Nephron (organoid): Measurements from ENCODE around the gene SLC24A4.

ENCODE experiments used
- H3K27ac Mint-ChIP-seq, 3 experiments: 2 replicates each; pipeline ENCODE4 v1.8.0; 2020; ENCODE audit warnings: mixed read lengths in 3 of 3, mild to moderate bottlenecking in 2 of 3, moderate library complexity in 1 of 3
- H3K27me3 Mint-ChIP-seq: 2 replicates; pipeline ENCODE4 v1.8.0; 2021; ENCODE audit warnings: low read depth, mild to moderate bottlenecking, moderate library complexity, mixed read lengths
- H3K36me3 Mint-ChIP-seq: 2 replicates; pipeline ENCODE4 v1.8.0; 2020; ENCODE audit warnings: low read depth, mixed read lengths
- H3K4me1 Mint-ChIP-seq: 2 replicates; pipeline ENCODE4 v1.8.0; 2020; ENCODE audit warnings: mixed read lengths
- H3K4me3 Mint-ChIP-seq, 3 experiments: 2 replicates each; pipeline ENCODE4 v1.8.0; 2020; ENCODE audit warnings: mild to moderate bottlenecking in 3 of 3, mixed read lengths in 3 of 3, moderate library complexity in 2 of 3
- H3K9me3 Mint-ChIP-seq: 2 replicates; pipeline ENCODE4 v1.8.0; 2020; ENCODE audit warnings: mixed read lengths
- TF ChIP-seq, protein P1 (sequence below), 3 experiments: fragments of 200-600 bp; sonication (generic); IDR thresholded peaks; one replicate each; pipeline ENCODE4 v1.5.0; 2021; ENCODE audit warnings: antibody characterized with exemption in 3 of 3; ENCODE audit not compliant: unreplicated experiment in 3 of 3

SLC24A4 gene

DNA sequence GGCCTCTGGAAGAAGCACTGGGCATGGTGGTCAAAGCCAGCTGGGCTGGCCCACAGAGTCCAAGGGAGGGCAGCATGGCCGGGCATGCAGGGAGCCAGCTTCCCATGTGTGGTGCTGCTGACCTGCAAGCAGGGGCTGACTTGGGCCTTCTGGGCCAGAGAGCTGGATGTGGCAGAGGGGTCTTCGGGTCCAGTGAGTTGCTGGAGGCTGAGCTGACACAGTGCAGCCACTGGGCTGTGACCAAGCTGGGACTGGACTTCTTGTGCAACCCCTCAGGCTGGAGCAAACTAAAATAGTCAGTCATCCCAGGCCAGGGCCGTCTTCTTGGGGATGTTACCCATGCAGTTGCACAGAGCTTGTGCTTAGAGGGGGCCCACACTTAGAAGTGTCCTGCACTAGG, 183.3 kb downstream of the SLC24A4 start:
- no peak overlapping the region for H3K27ac Mint-ChIP-seq
- no peaks in the 10 kb centered on the region for H3K36me3 Mint-ChIP-seq
- H3K27me3 Mint-ChIP-seq = peaks cover 21% of the 10 kb centered on the region
- no peak overlapping the region for H3K4me3 Mint-ChIP-seq
- H3K4me1 Mint-ChIP-seq = peaks cover 9% of the 10 kb centered on the region
- H3K9me3 Mint-ChIP-seq = no peaks in the 10 kb centered on the region
- TF ChIP-seq, protein P1, sequence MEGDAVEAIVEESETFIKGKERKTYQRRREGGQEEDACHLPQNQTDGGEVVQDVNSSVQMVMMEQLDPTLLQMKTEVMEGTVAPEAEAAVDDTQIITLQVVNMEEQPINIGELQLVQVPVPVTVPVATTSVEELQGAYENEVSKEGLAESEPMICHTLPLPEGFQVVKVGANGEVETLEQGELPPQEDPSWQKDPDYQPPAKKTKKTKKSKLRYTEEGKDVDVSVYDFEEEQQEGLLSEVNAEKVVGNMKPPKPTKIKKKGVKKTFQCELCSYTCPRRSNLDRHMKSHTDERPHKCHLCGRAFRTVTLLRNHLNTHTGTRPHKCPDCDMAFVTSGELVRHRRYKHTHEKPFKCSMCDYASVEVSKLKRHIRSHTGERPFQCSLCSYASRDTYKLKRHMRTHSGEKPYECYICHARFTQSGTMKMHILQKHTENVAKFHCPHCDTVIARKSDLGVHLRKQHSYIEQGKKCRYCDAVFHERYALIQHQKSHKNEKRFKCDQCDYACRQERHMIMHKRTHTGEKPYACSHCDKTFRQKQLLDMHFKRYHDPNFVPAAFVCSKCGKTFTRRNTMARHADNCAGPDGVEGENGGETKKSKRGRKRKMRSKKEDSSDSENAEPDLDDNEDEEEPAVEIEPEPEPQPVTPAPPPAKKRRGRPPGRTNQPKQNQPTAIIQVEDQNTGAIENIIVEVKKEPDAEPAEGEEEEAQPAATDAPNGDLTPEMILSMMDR (IDR thresholded peaks at IDR 0.05; ENCODE audit: unreplicated experiment in 3 of 3) = no peak

DNA sequence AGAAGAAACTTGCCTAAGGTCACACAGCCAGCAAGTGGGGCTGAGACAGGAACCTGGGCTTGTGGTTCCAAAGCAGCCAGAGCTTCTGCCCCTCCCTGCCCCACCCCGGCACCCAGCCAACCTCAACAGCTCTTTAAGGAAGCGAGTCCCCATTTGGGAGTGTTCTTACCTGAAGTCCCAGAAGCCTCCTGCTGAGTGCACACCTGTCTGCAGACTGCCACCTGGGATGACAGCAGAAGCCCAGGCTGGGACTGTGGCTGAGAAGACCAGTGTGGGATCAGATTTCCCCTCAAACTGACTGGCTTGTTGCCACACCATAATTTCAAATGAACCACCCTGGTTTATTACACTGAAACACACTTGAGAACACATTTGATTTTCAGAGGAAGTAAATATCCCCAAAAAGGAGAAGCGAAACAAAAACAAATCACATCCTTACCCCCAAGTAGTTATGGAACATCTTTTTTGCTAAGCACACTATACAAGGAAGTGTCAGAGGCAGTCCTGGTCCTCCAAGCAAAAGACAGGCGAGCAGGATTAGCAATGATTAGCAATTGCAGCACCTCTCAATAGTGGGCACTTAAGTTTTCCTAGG, 184.3 kb downstream of the SLC24A4 start:
- Mint-ChIP-seq H3K4me3 (no peak overlapping the region), H3K9me3 (no peaks in the 10 kb centered on the region), H3K36me3 (no peaks in the 10 kb centered on the region), H3K27me3 (peaks cover 19% of the 10 kb centered on the region), H3K27ac (peak overlapping the region in 1 of 3 experiments; percentile 35), H3K4me1 (peaks cover 9% of the 10 kb centered on the region)
- TF ChIP-seq, protein P1 (IDR thresholded peaks at IDR 0.05; ENCODE audit: unreplicated experiment in 3 of 3) = no peak

DNA sequence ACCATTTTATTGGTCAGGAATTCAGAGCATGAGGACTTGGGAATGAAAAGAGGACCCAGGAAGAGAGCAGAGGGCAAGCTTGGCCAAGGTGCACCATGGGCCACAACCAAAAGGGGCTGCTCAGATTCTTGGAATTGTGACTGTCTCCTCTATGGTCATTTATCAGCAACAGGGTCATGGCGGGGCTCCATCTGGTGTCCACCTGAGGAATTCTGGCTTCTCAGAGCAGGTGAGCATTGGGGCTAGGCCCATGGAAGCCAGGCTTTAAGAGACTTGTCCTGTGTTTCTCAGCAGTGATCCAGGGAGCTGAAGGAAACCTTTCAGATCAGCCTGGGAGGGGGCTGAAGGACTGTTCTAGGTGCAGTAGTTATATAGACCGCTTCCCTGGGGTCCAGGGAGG, 188.0 kb downstream of the SLC24A4 start:
- Mint-ChIP-seq H3K27ac (peak overlapping the region in 1 of 3 experiments; percentile 64), H3K4me3 (peak overlapping the region; percentile 34 to 82 (median 53)), H3K27me3 (peaks cover 36% of the 10 kb centered on the region), H3K4me1 (peaks cover 7% of the 10 kb centered on the region), H3K36me3 (no peaks in the 10 kb centered on the region), H3K9me3 (no peaks in the 10 kb centered on the region)
- TF ChIP-seq, protein P1 (IDR thresholded peaks at IDR 0.05; ENCODE audit: unreplicated experiment in 3 of 3) = no peak

DNA sequence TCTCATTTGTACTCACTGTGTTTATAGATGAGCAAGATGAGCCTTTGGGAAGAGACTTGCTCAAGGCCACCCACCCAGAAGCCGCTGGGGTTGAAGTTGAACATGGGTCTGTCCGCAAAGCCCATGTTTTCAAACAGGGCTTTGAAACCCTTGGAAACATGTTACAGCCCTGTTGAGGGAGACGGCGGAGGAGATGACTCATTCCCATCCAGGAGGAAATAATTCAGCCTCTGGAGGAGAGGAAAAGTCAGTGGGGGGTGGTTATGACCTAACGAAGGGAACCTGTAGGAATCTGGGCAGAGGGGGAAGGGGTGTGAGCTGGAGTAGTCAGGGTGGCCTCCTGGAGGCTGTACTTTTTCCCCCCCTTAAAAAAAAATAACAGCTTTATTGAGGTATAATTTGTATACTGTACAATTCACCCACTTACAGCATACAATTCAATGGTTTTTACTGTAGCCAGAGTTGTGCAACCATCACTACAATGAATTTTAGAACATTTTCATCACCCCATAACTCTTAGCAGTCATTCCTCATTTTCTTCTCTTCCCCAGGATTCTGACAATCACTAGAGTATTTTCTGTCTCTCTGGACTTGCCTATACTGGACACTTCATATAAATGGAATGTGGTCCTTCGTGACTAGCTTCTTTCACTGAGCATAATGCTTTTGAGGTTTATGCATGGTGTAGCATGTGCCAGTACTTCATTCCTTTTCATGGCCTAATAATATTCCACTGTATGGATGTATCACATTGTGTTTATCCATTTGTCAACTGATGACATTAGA, 188.7 kb downstream of the SLC24A4 start:
- Mint-ChIP-seq H3K9me3 (no peaks in the 10 kb centered on the region), H3K27ac (peak overlapping the region in 2 of 3 experiments; percentile 29 to 64)

DNA sequence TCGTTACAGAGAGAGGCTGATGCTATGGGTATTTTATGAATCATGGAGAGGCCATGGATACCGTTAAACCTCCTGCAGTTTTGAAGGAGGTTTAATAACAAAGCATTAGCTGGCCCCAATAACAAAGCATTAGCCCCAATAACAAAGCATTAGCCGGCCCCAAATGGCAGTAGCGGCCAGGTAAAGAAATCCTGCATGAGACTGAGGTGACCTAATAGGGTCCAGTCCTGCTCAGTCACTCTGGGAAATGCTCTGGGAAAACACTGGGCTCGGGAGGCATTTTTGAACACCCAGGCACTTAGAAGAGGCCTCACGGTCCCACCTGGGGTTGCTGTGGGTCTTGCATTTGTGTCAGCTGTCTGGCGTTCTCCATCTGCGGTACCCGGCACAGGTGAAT, 189.8 kb downstream of the SLC24A4 start:
- H3K36me3 Mint-ChIP-seq = no peaks in the 10 kb centered on the region
- peaks cover 9% of the 10 kb centered on the region for H3K4me1 Mint-ChIP-seq
- TF ChIP-seq, protein P1 (IDR thresholded peaks at IDR 0.05; ENCODE audit: unreplicated experiment in 3 of 3) = no peak
- H3K4me3 Mint-ChIP-seq = peak overlapping the region; percentile 72 to 87 (median 81)
- H3K27ac Mint-ChIP-seq = peak overlapping the region in 1 of 3 experiments; percentile 29
- peaks cover 39% of the 10 kb centered on the region for H3K27me3 Mint-ChIP-seq
- no peaks in the 10 kb centered on the region for H3K9me3 Mint-ChIP-seq

More for the DNA sequence above, 188.7 kb downstream of the SLC24A4 start:
- H3K27me3 Mint-ChIP-seq = peaks cover 39% of the 10 kb centered on the region
- TF ChIP-seq, protein P1 (IDR thresholded peaks at IDR 0.05; ENCODE audit: unreplicated experiment in 3 of 3) = no peak
- H3K36me3 Mint-ChIP-seq = no peaks in the 10 kb centered on the region
- peaks cover 7% of the 10 kb centered on the region for H3K4me1 Mint-ChIP-seq
- H3K4me3 Mint-ChIP-seq = peak overlapping the region; percentile 50 to 82 (median 65)
